GM12892 (cell line): ENCODE measurements around the gene ANXA2R.
"Not testable (repeated sequence)": the region's sequence is repeated elsewhere in the genome, so short reads cannot be mapped to it uniquely, and the experiment has no call there.

ENCODE experiments used
- DNase-seq: peaks from one replicate; pipeline ENCODE4 v3.0.0; 2011; ENCODE audit not compliant: insufficient read length
- FAIRE-seq: peaks from 2 replicates; lab custom pipeline; 2011; peaks lifted over from hg19 to GRCh38; lab: Jason Lieb, UNC
- POLR2A ChIP-seq: IDR thresholded peaks from 2 replicates; pipeline ENCODE4 v1.6.1; 2011; ENCODE audit warnings: low read depth, low read length, control low read depth
- POLR2AphosphoS5 ChIP-seq: IDR thresholded peaks from 2 replicates; pipeline ENCODE4 v1.6.1; 2011; ENCODE audit warnings: low read depth, low read length, control low read depth
- TAF1 ChIP-seq: IDR thresholded peaks from 2 replicates; pipeline ENCODE4 v1.6.1; 2011; ENCODE audit warnings: low read depth, mild to moderate bottlenecking, control low read depth, low read length, borderline replicate concordance

The ANXA2R gene

GRCh38 chr5:43038496-43038989 lies 1.6 kb downstream of the ANXA2R start:
- no peak for DNase-seq
- TF ChIP-seq TAF1: no peak
- TF ChIP-seq POLR2A: no peak
- no peak for TF ChIP-seq POLR2AphosphoS5
- FAIRE-seq: no peak

- FAIRE-seq (no peak), DNase-seq (no peak)
- no peak for TF ChIP-seq POLR2A
- TF ChIP-seq POLR2AphosphoS5: no peak
- no peak for TF ChIP-seq TAF1
Measured at GRCh38 chr5:43037636-43038495, 2.3 kb downstream of the ANXA2R start.

GRCh38 chr5:43036856-43037635 lies 3.1 kb downstream of the ANXA2R start:
- DNase-seq (no peak), FAIRE-seq (no peak)
- TF ChIP-seq POLR2A (no peak), POLR2AphosphoS5 (no peak), TAF1 (no peak)

- no peak for FAIRE-seq
Measured at GRCh38 chr5:43036409-43036808, 3.7 kb downstream of the ANXA2R start.

GRCh38 chr5:43034591-43034968 lies 5.5 kb downstream of the ANXA2R start:
- TF ChIP-seq POLR2AphosphoS5 (no peak), TAF1 (no peak), POLR2A (no peak)
- FAIRE-seq (no peak), DNase-seq (no peak)

More at GRCh38 chr5:43036409-43036808, 3.7 kb downstream of the ANXA2R start:
- TF ChIP-seq POLR2A (no peak), TAF1 (no peak), POLR2AphosphoS5 (no peak)
- no peak for DNase-seq

GRCh38 chr5:43033841-43034590 lies 6.1 kb downstream of the ANXA2R start:
- TF ChIP-seq POLR2A (no peak), POLR2AphosphoS5 (no peak), TAF1 (no peak)
- no peak for DNase-seq
- no peak for FAIRE-seq

- TF ChIP-seq TAF1 (no peak), POLR2A (no peak), POLR2AphosphoS5 (no peak)
- DNase-seq (no peak), FAIRE-seq (no peak)
Measured at GRCh38 chr5:43027054-43027785, 12.9 kb downstream of the ANXA2R start.

- FAIRE-seq, DNase-seq: not testable (repeated sequence)
Measured at GRCh38 chr5:43025184-43025950, 14.8 kb downstream of the ANXA2R start.

GRCh38 chr5:43024217-43024616 lies 15.9 kb downstream of the ANXA2R start:
- FAIRE-seq (no peak), DNase-seq (no peak)
- TF ChIP-seq POLR2AphosphoS5: no peak
- TF ChIP-seq TAF1: no peak

- no peak for FAIRE-seq
- DNase-seq: no peak
- TF ChIP-seq TAF1 (no peak), POLR2AphosphoS5 (no peak), POLR2A (no peak)
Measured at GRCh38 chr5:43021151-43021550, 19.0 kb downstream of the ANXA2R start.
